ENCODE measurements around the gene OR10G7.

- TF ChIP-seq CTCF (IDR thresholded peaks at IDR 0.05) (no peak), POLR2A (IDR thresholded peaks at IDR 0.05) (no peak), EP300 (IDR thresholded peaks at IDR 0.05) (no peak), POLR2AphosphoS5 (IDR thresholded peaks at IDR 0.05) (no peak)
These were observed 2.3 kb upstream of the OR10G7 start for GRCh38 chr11:124043420-124043819.
